NCI-H460 (cell line): ENCODE measurements around the gene TMEM239. TPM values are rescaled to one million over a fixed set of nuclear protein-coding genes. Genes with fewer than 3 reads are reported as not detected.
"Not testable (repeated sequence)": the region's sequence is repeated elsewhere in the genome, so short reads cannot be mapped to it uniquely, and the experiment has no call there.

ENCODE experiments used
- DNase-seq: peaks from one replicate; pipeline ENCODE4 v3.0.0-alpha.2; 2016; ENCODE audit warnings: low read depth; ENCODE audit errors: extremely low read depth
- total RNA-seq: library from RNA; depleted of rRNA; stranded (reverse); fragments of >200 nt; shearing (Covaris generic); gene quantifications from 2 replicates; pipeline ENCODE4 v1.2.3, GENCODE V29; 2014

TMEM239 gene
- total RNA-seq, 1 experiment from 2014 or later, result not detected

- DNase-seq, result no peak
Observed at GRCh38 chr20:2799271-2799670, 16.9 kb upstream of the TMEM239 start.

- no peak for DNase-seq
Observed at GRCh38 chr20:2799688-2800520, 16.3 kb upstream of the TMEM239 start.

GRCh38 chr20:2800521-2801285 is 15.5 kb upstream of the TMEM239 start, which contains the start of gene CPXM1:
Gene CPXM1 (minus strand): TSS chr20:2800627. CDS start chr20:2800572, 55 bp downstream.
- DNase-seq, result no peak

- DNase-seq, result no peak
Observed at GRCh38 chr20:2801286-2801728, 14.9 kb upstream of the TMEM239 start.

- DNase-seq, result no peak
Observed at GRCh38 chr20:2804041-2804828, 11.9 kb upstream of the TMEM239 start.

GRCh38 chr20:2804852-2805688 is 11.1 kb upstream of the TMEM239 start:
- DNase-seq, result no peak

GRCh38 chr20:2805689-2806350 is 10.3 kb upstream of the TMEM239 start:
- DNase-seq, result no peak

GRCh38 chr20:2806351-2806701 is 9.8 kb upstream of the TMEM239 start:
- no peak for DNase-seq

- no peak for DNase-seq
Observed at GRCh38 chr20:2807019-2807418, 9.1 kb upstream of the TMEM239 start.

- DNase-seq, result not testable (repeated sequence)
Observed at GRCh38 chr20:2807929-2808328, 8.2 kb upstream of the TMEM239 start.

- no peak for DNase-seq
Observed at GRCh38 chr20:2809690-2810089, 6.5 kb upstream of the TMEM239 start.

- DNase-seq, result no peak
Observed at GRCh38 chr20:2812189-2812588, 4.0 kb upstream of the TMEM239 start.

GRCh38 chr20:2814076-2814475 is 2.1 kb upstream of the TMEM239 start:
- DNase-seq, result no peak

GRCh38 chr20:2814587-2815051 is 1.5 kb upstream of the TMEM239 start, which contains the start of gene C20orf141:
Gene C20orf141 (plus strand): TSS chr20:2814987. CDS start chr20:2815185, 198 bp downstream.
- peak; percentile 76 for DNase-seq

GRCh38 chr20:2815242-2815900 is 793 bp upstream of the TMEM239 start:
- DNase-seq, result no peak

GRCh38 chr20:2816583-2817340 is 598 bp downstream of the TMEM239 start:
- no peak for DNase-seq

GRCh38 chr20:2817341-2817726 is 1.2 kb downstream of the TMEM239 start:
- no peak for DNase-seq
